SJSA1 (cell line): ENCODE results near the gene PDLIM3. TPM values are rescaled to one million over a fixed set of nuclear protein-coding genes. Genes with fewer than 3 reads are reported as not detected.
"Not testable (repeated sequence)": the region's sequence is repeated elsewhere in the genome, so short reads cannot be mapped to it uniquely, and the experiment has no call there.

Source experiments
- DNase-seq, 2 experiments: peaks; one replicate each; pipeline ENCODE4 v3.0.0-alpha.2; 2015 to 2020; ENCODE audit warnings: low spot score in 2 of 2, low read depth in 1 of 2
- H3K27ac ChIP-seq: fragments of 250-450 bp; sonication (Bioruptor Pico); 2 replicates; pipeline ENCODE4 v1.5.1; 2020; ENCODE audit warnings: mild to moderate bottlenecking, moderate library complexity
- H3K27me3 ChIP-seq: fragments of 250-450 bp; sonication (Bioruptor Pico); replicated peaks from 2 replicates; pipeline ENCODE4 v1.5.1; 2020; ENCODE audit warnings: mild to moderate bottlenecking, moderate library complexity
- H3K36me3 ChIP-seq: fragments of 250-450 bp; sonication (Bioruptor Pico); 2 replicates; pipeline ENCODE4 v1.5.1; 2020; ENCODE audit warnings: mild to moderate bottlenecking
- H3K4me1 ChIP-seq: fragments of 250-450 bp; sonication (Bioruptor Pico); replicated peaks from 2 replicates; pipeline ENCODE4 v1.6.1; 2021; ENCODE audit warnings: mild to moderate bottlenecking
- H3K4me3 ChIP-seq: fragments of 250-450 bp; sonication (Bioruptor Pico); 2 replicates; pipeline ENCODE4 v1.5.1; 2020; ENCODE audit warnings: mild to moderate bottlenecking
- H3K9me3 ChIP-seq: fragments of 250-450 bp; sonication (Bioruptor Pico); replicated peaks from 2 replicates; pipeline ENCODE4 v1.5.1; 2020; ENCODE audit warnings: mild to moderate bottlenecking
- total RNA-seq: library from RNA; depleted of rRNA; stranded (reverse); fragments of >200 nt; shearing (Covaris generic); gene quantifications from 2 replicates; pipeline ENCODE4 v1.2.3, GENCODE V29; 2014

Gene PDLIM3
- total RNA-seq, 1 experiment from 2014 or later = 157 TPM

DNA sequence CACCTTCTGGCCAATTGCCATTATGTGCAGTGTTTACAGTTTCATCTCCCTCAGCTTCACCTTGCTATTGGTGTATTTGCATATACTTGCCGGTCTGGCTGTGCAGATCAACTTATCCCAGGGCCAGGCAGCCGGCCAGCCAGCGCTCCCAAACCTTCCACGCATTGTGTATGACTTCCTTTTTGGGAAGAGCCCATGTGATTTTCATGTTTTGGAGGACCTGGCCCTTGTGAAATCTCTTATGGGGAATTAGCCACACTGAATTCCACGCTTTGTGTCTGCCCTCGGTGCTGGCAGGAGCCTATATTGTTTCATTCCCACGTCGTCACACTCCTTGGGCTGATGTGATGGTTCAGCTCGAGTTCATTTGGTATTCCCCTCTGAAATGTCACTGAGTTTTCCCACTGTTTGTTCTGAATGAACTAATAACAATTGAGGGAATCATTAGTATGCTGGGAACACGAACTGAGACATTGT lies 6.0 kb upstream of the PDLIM3 start:
- H3K27me3 ChIP-seq = no peaks in the 10 kb centered on the region
- peaks cover 41% of the 10 kb centered on the region for H3K4me1 ChIP-seq
- no peak overlapping the region for H3K4me3 ChIP-seq
- peak; percentile 49 to 72 for DNase-seq
- no peaks in the 10 kb centered on the region for H3K9me3 ChIP-seq
- no peaks in the 10 kb centered on the region for H3K36me3 ChIP-seq
- H3K27ac ChIP-seq = peak overlapping the region; percentile 83

DNA sequence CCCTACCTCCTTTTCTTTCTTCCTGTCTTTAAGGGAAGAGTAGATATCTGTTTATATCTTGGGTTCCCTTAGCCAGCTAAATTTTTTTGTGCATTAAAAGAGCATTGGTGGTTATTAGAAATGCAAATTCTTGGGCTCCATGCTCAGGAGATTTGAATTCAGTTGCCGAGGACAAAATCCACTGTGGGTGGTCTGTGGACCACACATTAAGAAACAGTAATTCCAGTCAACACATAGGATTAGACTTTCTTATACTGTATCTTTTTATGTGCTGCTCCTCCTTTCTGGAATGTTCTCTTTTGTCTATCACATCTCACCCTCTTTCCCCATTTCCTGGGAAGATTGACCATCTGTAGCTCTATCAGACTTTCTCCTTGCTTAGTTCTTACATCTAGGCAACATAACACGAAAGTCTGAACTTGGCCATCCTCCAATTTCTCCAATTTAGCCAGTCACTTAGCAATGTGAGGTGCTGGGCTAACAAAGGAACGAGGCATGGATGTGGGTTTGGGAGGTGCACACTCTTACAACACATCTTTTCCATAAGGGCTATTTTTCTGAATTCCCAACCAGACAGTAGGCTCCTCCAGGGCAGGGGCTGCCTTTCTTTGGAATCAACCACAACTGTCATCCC lies 5.3 kb upstream of the PDLIM3 start:
- no peaks in the 10 kb centered on the region for H3K27me3 ChIP-seq
- H3K4me1 ChIP-seq = peaks cover 46% of the 10 kb centered on the region
- no peaks in the 10 kb centered on the region for H3K9me3 ChIP-seq
- no peak overlapping the region for H3K4me3 ChIP-seq
- DNase-seq = peak; percentile 86 to 96
- no peaks in the 10 kb centered on the region for H3K36me3 ChIP-seq
- peak overlapping the region; percentile 83 for H3K27ac ChIP-seq

DNA sequence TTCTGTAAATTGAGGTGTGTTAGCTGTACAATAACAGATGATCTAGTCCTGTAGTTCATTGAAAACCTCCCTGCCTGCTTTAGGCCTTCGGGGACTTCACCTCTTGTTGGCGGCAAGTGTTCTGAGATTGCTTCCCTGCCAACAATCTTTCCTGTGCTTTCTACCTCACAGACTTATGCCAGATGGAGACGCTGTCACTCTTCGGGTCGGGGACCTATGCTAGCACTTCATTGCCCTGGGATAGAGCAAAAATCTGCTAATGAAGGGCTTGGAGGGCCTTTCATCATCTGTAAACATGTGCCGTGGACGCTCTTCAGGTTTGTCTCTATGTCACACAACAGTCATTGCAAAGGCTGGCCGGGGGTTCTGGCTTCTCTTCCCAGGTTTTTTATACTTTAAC lies 4.7 kb upstream of the PDLIM3 start:
- H3K9me3 ChIP-seq = no peaks in the 10 kb centered on the region
- H3K4me3 ChIP-seq = no peak overlapping the region
- H3K36me3 ChIP-seq = peaks cover 2% of the 10 kb centered on the region; the same call in 1 of the 2 replicates
- H3K27me3 ChIP-seq = no peaks in the 10 kb centered on the region
- peaks cover 46% of the 10 kb centered on the region for H3K4me1 ChIP-seq
- peak overlapping the region; percentile 83 for H3K27ac ChIP-seq
- DNase-seq = peak in 1 of 2 experiments; percentile 45

DNA sequence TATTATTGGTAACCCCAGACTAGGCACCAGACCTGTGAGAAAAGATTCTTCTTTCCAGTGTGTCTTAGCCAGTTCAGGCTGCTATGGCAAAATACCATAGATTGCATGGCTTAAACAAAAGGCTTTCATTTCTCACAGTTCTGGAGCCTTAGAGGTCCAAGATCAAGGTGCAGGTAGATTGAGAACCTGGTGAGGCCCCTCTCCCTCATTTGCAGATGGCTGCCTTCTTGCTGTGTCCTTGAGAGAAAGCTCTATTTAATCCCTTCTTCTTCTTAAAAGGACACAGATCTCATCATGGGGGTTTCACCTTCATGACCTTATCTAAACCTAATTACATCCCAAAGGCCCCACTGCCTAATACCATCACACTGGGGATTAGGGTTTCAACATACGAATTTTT lies 3.5 kb upstream of the PDLIM3 start:
- Histone ChIP-seq H3K27ac (0 out of 2 replicates have a peak overlapping the region, but pooled peaks have one; percentile 83), H3K36me3 (peaks cover 3% of the 10 kb centered on the region; the same call in 1 of the 2 replicates), H3K9me3 (no peaks in the 10 kb centered on the region), H3K4me3 (no peak overlapping the region), H3K27me3 (no peaks in the 10 kb centered on the region), H3K4me1 (peaks cover 48% of the 10 kb centered on the region)
- DNase-seq = no peak

DNA sequence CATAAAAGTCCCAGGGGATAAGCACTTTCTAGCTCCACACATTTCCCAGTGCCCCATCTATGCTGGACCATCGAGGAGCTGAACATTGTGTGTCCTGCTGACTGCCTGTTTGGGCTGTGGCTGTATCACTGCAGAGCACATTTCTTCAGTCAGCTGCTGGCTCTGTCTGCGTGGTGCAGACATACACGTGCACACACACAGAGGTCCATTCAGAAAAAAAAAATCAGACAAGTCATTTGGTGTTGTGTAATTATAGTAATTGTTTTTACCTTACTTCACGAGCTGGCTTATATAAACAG lies 1.1 kb upstream of the PDLIM3 start:
- peaks cover 38% of the 10 kb centered on the region for H3K4me1 ChIP-seq
- peaks cover 9% of the 10 kb centered on the region for H3K36me3 ChIP-seq
- DNase-seq = no peak
- no peak overlapping the region for H3K4me3 ChIP-seq
- no peak overlapping the region for H3K27ac ChIP-seq
- no peaks in the 10 kb centered on the region for H3K27me3 ChIP-seq
- H3K9me3 ChIP-seq = no peaks in the 10 kb centered on the region

DNA sequence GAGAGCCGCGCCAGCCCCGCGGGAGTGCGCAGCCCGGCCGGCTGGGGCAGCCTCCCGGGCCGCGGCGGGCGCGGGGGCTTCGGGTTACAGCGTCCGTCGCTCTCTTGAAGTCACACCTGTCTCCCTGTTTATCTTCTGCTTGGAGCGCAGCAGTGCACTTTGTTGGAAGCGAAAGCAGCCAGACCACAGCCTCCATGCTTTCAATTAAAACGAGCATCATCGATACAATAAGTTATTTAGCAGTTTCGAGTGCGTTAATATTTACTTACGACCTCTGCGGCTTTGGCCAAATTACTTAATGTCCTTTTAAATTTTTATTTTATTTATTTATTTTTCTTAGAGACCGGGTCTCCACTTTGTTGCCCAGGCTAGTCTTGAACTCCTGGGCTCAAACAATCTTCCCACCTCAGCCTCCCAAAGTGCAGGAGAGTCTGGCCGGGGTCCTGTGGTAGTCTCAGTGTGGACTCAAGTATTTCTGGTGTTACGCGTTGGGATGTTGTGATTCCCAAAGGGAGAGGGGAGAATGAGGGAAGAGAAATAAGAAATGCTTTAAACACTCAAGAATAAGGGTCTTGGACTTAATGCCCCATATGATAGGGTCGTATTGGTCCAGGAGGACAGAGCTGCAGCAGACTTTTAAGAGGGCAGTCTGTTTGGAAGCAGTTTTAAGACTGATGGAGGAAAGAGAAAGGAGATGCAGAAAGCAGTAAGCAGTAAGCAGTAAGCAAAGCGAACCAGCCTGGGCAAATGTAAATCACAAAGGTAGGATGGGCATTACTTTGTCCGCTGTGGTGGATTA lies 504 bp upstream of the PDLIM3 start:
- peak in 1 of 2 experiments; percentile 29 for DNase-seq
- no peaks in the 10 kb centered on the region for H3K9me3 ChIP-seq
- peaks cover 10% of the 10 kb centered on the region for H3K36me3 ChIP-seq
- H3K4me3 ChIP-seq = peak overlapping the region; percentile 92
- peaks cover 33% of the 10 kb centered on the region for H3K4me1 ChIP-seq
- H3K27ac ChIP-seq = peak overlapping the region; percentile 72; the same call in 1 of the 2 replicates
- no peaks in the 10 kb centered on the region for H3K27me3 ChIP-seq

DNA sequence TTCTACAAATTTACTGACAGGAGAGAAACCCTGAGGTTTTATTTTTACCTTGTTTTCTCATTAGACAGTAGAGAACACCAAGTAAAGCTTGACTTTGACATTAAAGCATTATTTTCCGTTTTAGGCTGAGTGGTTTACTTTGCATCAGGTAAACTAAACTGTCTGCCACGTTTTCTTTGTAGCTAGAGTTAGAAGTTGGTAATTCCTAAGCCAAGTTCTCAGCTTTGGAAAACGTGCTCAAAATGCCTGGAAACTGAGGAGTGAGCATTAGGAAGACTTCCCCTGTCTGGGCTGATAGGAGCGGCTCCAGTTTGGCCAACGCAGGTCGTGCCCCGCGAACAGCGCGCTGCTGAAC lies 819 bp downstream of the PDLIM3 start:
- peak overlapping the region; percentile 92 for H3K4me3 ChIP-seq
- no peaks in the 10 kb centered on the region for H3K27me3 ChIP-seq
- no peaks in the 10 kb centered on the region for H3K9me3 ChIP-seq
- peaks cover 21% of the 10 kb centered on the region for H3K4me1 ChIP-seq
- no peak for DNase-seq
- no peak overlapping the region for H3K27ac ChIP-seq
- H3K36me3 ChIP-seq = peaks cover 10% of the 10 kb centered on the region

DNA sequence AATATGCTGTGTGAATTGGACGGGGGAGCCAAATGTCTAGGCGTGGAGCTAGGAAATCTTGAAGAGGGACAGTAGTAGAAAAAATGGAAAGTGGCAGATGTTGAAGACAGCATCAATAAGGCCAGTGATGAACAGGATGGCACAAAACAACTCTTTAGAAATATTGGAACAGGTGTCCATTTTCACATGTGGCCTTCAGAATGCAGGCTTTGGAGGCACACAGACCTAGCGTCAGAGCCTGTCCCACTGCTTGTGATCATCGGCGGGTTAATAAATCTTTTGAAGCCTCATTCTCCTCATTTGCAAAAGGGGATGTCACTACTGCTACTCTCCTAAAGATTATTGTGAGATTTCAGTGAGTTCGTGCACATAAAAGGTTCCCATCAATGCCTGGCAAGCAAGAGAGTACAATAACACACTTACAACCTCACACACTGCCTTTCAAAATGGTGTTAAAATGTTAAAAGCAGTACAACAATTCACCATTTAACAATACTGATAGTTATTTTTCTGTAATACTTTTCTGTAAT lies 2.4 kb downstream of the PDLIM3 start:
- Histone ChIP-seq H3K27me3 (no peaks in the 10 kb centered on the region), H3K4me1 (peaks cover 11% of the 10 kb centered on the region), H3K9me3 (no peaks in the 10 kb centered on the region), H3K27ac (no peak overlapping the region), H3K36me3 (peaks cover 10% of the 10 kb centered on the region), H3K4me3 (no peak overlapping the region)
- DNase-seq = no peak

DNA sequence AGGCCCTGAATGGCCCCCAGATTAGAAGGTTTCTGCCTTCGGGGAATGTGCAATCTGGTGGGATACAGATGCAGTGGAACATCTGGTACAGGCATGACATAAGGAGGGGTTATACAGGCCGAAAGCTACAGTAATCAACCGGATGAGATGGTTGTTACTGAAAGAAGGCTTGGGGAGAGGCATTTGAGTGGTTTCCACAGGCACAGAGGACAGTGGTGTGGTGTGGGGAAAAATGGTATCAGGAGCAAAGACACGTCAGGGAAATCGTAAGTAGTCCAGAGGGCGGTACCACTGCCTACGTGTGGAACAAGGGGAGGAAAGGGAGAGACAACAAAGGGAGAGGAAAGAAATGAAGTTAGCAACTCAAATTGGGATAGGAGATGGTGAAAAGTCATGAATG lies 3.0 kb downstream of the PDLIM3 start:
- Histone ChIP-seq H3K4me3 (no peak overlapping the region), H3K27ac (no peak overlapping the region), H3K27me3 (no peaks in the 10 kb centered on the region), H3K9me3 (no peaks in the 10 kb centered on the region), H3K36me3 (peaks cover 10% of the 10 kb centered on the region), H3K4me1 (peaks cover 11% of the 10 kb centered on the region)
- DNase-seq = no peak

DNA sequence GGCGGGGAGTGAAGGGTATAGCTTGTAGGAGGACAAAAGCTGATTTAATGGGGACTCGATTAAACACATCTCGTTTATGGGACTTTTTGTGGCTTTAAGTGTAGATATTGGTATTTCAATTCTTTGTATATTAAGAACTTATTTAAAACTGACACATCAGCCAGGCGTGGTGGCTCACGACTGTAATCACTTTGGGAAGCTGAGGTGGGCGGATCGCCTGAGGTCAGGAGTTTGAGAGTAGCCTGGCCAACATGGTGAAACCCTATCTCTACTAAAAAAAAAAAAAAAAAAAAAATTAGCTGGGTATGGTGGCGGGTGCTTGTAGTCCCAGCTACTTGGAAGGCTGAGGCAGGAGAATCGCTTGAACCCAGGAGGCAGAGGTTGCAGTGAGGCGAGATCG lies 3.7 kb downstream of the PDLIM3 start:
- H3K9me3 ChIP-seq, DNase-seq, H3K4me3 ChIP-seq, H3K27me3 ChIP-seq, H3K27ac ChIP-seq: not testable (repeated sequence)
- Histone ChIP-seq H3K4me1 (peaks cover 11% of the 10 kb centered on the region), H3K36me3 (peaks cover 10% of the 10 kb centered on the region)

DNA sequence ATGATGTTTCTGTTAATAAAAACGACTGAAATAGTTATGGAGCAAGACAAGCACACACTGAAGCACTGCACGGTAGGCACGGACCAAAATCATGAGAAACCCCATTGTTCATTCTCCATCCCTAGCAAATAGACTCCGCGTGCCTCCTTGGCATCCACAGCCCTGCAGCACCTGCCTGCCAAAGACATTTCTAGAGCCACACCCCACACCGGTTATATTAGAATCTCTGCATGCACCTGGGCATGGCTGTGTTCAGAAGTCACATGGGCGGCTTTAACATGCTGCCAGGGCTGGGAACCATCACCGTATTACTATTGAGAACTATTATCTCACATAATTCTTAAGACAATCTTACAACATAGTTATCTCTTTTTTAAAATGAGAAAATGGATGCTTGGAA lies 5.9 kb downstream of the PDLIM3 start:
- H3K4me1 ChIP-seq = peaks cover 4% of the 10 kb centered on the region; the same call in 1 of the 2 replicates
- H3K27ac ChIP-seq = no peak overlapping the region
- peaks cover 11% of the 10 kb centered on the region for H3K36me3 ChIP-seq
- H3K9me3 ChIP-seq = no peaks in the 10 kb centered on the region
- H3K27me3 ChIP-seq = no peaks in the 10 kb centered on the region
- H3K4me3 ChIP-seq = no peak overlapping the region
- DNase-seq = no peak

DNA sequence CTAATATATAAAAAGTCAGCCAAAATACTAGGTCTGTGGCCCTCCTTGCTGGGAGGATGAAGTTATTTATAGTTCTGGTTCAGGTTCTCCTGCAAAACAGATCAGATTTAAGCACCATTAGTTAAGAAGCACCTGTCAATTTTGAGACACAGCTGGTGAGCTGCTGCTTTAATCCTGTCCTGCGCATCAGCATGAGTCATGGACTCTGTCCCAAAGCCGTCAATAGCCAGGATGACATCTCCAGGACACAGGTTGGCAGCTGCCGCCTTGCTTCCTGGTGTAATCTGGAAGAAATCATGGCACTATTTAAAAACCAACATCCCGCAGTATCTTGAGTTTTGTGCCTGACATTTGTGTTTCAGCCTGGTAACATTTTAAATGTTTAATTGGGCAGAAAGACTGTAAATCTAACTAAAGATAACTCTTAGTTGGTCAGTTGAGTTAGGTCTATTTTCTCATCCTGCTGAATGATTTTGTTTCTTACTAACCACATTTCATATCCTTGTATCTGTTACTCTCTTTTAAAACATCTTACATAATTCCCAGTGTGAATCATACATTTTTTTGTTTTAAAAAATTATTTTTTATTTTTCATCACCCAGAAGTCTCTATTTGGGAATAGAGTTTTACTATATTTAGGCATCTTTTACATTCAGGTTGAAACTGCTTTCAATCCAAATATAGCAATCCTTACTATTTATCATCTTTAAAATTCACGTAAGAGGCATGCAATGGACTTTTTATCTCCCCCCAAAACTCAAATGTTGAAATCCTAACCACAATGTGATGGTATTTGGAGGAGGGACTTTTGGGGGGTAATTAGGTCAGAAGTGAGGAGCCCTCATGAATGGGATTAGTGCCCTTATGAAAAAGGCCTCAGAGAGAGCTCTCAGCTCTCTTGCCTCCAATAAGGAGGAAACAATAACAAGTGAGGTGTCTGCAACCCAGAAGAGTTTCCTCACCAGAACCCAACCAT lies 10.1 kb downstream of the PDLIM3 start:
- Histone ChIP-seq H3K4me3 (no peak overlapping the region), H3K36me3 (peaks cover 36% of the 10 kb centered on the region), H3K9me3 (no peaks in the 10 kb centered on the region), H3K27me3 (no peaks in the 10 kb centered on the region), H3K4me1 (no peaks in the 10 kb centered on the region), H3K27ac (no peak overlapping the region)
- DNase-seq = no peak

DNA sequence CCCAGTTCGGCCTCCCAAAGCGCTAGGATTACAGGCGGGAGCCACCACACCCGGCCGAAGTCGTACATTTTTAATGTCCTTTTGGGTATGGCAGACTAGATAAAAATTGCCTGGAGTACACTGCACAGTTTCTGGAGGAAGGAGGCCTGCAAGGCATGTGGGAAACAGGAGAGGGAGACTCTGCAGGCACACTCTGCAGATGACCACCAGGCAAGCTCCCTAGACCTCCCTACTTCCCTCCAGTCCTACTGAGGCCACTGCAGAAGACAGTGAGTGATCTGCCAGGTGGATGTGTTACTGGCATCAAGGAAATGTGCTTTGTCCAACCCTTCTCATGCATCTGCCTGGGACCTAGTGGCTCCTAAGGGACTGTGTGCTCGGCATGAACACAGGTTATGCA lies 11.4 kb downstream of the PDLIM3 start:
- DNase-seq = no peak
- Histone ChIP-seq H3K27ac (no peak overlapping the region), H3K4me3 (no peak overlapping the region)

More for the DNA sequence above, 11.4 kb downstream of the PDLIM3 start:
- Histone ChIP-seq H3K9me3 (no peaks in the 10 kb centered on the region), H3K27me3 (no peaks in the 10 kb centered on the region), H3K36me3 (peaks cover 43% of the 10 kb centered on the region), H3K4me1 (no peaks in the 10 kb centered on the region)
